Measurements from ENCODE around the gene TBX21. TPM values are rescaled to one million over a fixed set of nuclear protein-coding genes. Genes with fewer than 3 reads are reported as not detected.
A peak's percentile ranks its signal among the peaks of the same experiment; 100 is the strongest.

TBX21 gene
- total RNA-seq, 1 donor, result not detected

GRCh38 chr17:47694581-47695428 lies 38.2 kb upstream of the TBX21 start:
- H3K4me3 ChIP-seq (ENCODE audit: low read depth, low read length), result peak overlapping the region; percentile 70
- TF ChIP-seq, protein P1, sequence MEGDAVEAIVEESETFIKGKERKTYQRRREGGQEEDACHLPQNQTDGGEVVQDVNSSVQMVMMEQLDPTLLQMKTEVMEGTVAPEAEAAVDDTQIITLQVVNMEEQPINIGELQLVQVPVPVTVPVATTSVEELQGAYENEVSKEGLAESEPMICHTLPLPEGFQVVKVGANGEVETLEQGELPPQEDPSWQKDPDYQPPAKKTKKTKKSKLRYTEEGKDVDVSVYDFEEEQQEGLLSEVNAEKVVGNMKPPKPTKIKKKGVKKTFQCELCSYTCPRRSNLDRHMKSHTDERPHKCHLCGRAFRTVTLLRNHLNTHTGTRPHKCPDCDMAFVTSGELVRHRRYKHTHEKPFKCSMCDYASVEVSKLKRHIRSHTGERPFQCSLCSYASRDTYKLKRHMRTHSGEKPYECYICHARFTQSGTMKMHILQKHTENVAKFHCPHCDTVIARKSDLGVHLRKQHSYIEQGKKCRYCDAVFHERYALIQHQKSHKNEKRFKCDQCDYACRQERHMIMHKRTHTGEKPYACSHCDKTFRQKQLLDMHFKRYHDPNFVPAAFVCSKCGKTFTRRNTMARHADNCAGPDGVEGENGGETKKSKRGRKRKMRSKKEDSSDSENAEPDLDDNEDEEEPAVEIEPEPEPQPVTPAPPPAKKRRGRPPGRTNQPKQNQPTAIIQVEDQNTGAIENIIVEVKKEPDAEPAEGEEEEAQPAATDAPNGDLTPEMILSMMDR (IDR thresholded peaks at IDR 0.05; ENCODE audit: insufficient read depth, low read depth, low read length), result no peak
- DNase-seq (ENCODE audit: low read depth), result peak; percentile 54

GRCh38 chr17:47695429-47696376 lies 37.3 kb upstream of the TBX21 start:
- DNase-seq (ENCODE audit: low read depth), result peak; percentile 30

GRCh38 chr17:47696717-47697642 lies 36.1 kb upstream of the TBX21 start:
- H3K4me3 ChIP-seq (ENCODE audit: low read depth, low read length), result no peak overlapping the region
- no peak for DNase-seq (ENCODE audit: low read depth)
- TF ChIP-seq, protein P1 (IDR thresholded peaks at IDR 0.05; ENCODE audit: insufficient read depth, low read depth, low read length), result no peak

More at GRCh38 chr17:47695429-47696376, 37.3 kb upstream of the TBX21 start:
- TF ChIP-seq, protein P1 (IDR thresholded peaks at IDR 0.05; ENCODE audit: insufficient read depth, low read depth, low read length), result no peak
- peak overlapping the region; percentile 70 for H3K4me3 ChIP-seq (ENCODE audit: low read depth, low read length)

GRCh38 chr17:47697906-47698711 lies 34.9 kb upstream of the TBX21 start:
- H3K4me3 ChIP-seq (ENCODE audit: low read depth, low read length), result no peak overlapping the region
- DNase-seq (ENCODE audit: low read depth), result no peak
- TF ChIP-seq, protein P1 (IDR thresholded peaks at IDR 0.05; ENCODE audit: insufficient read depth, low read depth, low read length), result no peak

- TF ChIP-seq, protein P1 (IDR thresholded peaks at IDR 0.05; ENCODE audit: insufficient read depth, low read depth, low read length), result peak; percentile 78
- DNase-seq (ENCODE audit: low read depth), result peak; percentile 33
Observed at GRCh38 chr17:47698749-47699535, 34.1 kb upstream of the TBX21 start.

More at GRCh38 chr17:47698749-47699535, 34.1 kb upstream of the TBX21 start:
- no peak overlapping the region for H3K4me3 ChIP-seq (ENCODE audit: low read depth, low read length)
